Suprapubic skin (tissue), 4 donors: ENCODE data around the gene DPM3. TPM values are rescaled to one million over a fixed set of nuclear protein-coding genes. Genes with fewer than 3 reads are reported as not detected.

ENCODE experiments used
- DNase-seq, 2 donors: peaks; one replicate each; pipeline ENCODE4 v3.0.0-alpha.2; 2019; ENCODE audit warnings: low spot score in 2 of 2
- H3K27ac ChIP-seq: fragments of 200-600 bp; sonication (generic); one replicate; pipeline ENCODE4 v1.5.1; 2019
- H3K27me3 ChIP-seq: fragments of 200-600 bp; sonication (generic); one replicate; pipeline ENCODE4 v1.5.1; 2019
- H3K36me3 ChIP-seq: fragments of 200-600 bp; sonication (generic); one replicate; pipeline ENCODE4 v1.5.1; 2019
- H3K4me1 ChIP-seq: fragments of 200-600 bp; sonication (generic); one replicate; pipeline ENCODE4 v1.5.1; 2019
- H3K4me3 ChIP-seq: fragments of 200-600 bp; sonication (generic); one replicate; pipeline ENCODE4 v1.5.1; 2019; ENCODE audit warnings: mild to moderate bottlenecking
- H3K9me3 ChIP-seq: fragments of 200-600 bp; sonication (generic); one replicate; pipeline ENCODE4 v1.5.1; 2019
- CTCF ChIP-seq, 2 donors: fragments of 200-600 bp in 1 of 2; fragments of 450-650 bp in 1 of 2; sonication (generic) in 1 of 2; IDR thresholded peaks; one replicate each; pipeline ENCODE4 v1.5.1; 2016 to 2019; ENCODE audit warnings: antibody characterized with exemption in 2 of 2, mild to moderate bottlenecking in 1 of 2, moderate library complexity in 1 of 2
- EP300 ChIP-seq: sonication (generic); formaldehyde crosslinking; IDR thresholded peaks from one replicate; pipeline ENCODE4 v1.6.1; 2017; ENCODE audit warnings: antibody characterized with exemption
- POLR2A ChIP-seq, 2 donors: fragments of 450-650 bp; IDR thresholded peaks; one replicate each; pipeline ENCODE4 v1.6.1; 2017; ENCODE audit warnings: antibody characterized with exemption in 2 of 2, mild to moderate bottlenecking in 2 of 2, moderate library complexity in 2 of 2
- POLR2AphosphoS5 ChIP-seq, 3 donors: sonication (generic); formaldehyde crosslinking; IDR thresholded peaks; one replicate each; pipeline ENCODE4 v1.6.1; 2017; ENCODE audit warnings: antibody characterized with exemption in 3 of 3
- WGBS: methylation state at CpG from one replicate; pipeline ENCODE4 v1.1.5; 2018; 5-methylcytosine and 5-hydroxymethylcytosine counted together
- total RNA-seq, 4 donors: library from RNA; depleted of rRNA; stranded (reverse); fragments of >200 nt; gene quantifications; one replicate each; pipeline ENCODE4 v1.1.0, GENCODE V29; 2016

The DPM3 gene
- total RNA-seq, 4 donors from 2014 or later: 23.7 to 43.7 (median 30.2) TPM

GRCh38 chr1:155186067-155186793 is 45.9 kb upstream of the DPM3 start:
- H3K27me3 ChIP-seq: no peaks in the 10 kb centered on the region
- no peak overlapping the region for H3K4me3 ChIP-seq
- H3K36me3 ChIP-seq: no peaks in the 10 kb centered on the region
- H3K27ac ChIP-seq: no peak overlapping the region
- peak in 1 of 2 donors; percentile 49 for DNase-seq
- no peaks in the 10 kb centered on the region for H3K9me3 ChIP-seq
- TF ChIP-seq POLR2AphosphoS5 (IDR thresholded peaks at IDR 0.05): no peak
- no peak for TF ChIP-seq EP300
- no peak for TF ChIP-seq POLR2A (IDR thresholded peaks at IDR 0.05)
- no peak for TF ChIP-seq CTCF (IDR thresholded peaks at IDR 0.05)
- 59% methylated on average over 5 of the region's 8 CpGs for WGBS
- peaks cover 17% of the 10 kb centered on the region for H3K4me1 ChIP-seq

- DNase-seq: no peak
- H3K36me3 ChIP-seq: no peaks in the 10 kb centered on the region
- 69% methylated on average over 5 of the region's 6 CpGs for WGBS
- H3K9me3 ChIP-seq: no peaks in the 10 kb centered on the region
- H3K4me3 ChIP-seq: no peak overlapping the region
- peaks cover 17% of the 10 kb centered on the region for H3K4me1 ChIP-seq
- TF ChIP-seq POLR2A (IDR thresholded peaks at IDR 0.05): no peak
- no peak overlapping the region for H3K27ac ChIP-seq
- no peaks in the 10 kb centered on the region for H3K27me3 ChIP-seq
These were observed 45.4 kb upstream of the DPM3 start for GRCh38 chr1:155185783-155186066.

- Histone ChIP-seq H3K27me3 (no peaks in the 10 kb centered on the region), H3K4me3 (no peak overlapping the region)
These were observed 44.8 kb upstream of the DPM3 start for GRCh38 chr1:155184835-155185782.

GRCh38 chr1:155184351-155184811 is 44.0 kb upstream of the DPM3 start:
- 98% methylated on average over 4 of the region's 4 CpGs for WGBS
- Histone ChIP-seq H3K9me3 (no peaks in the 10 kb centered on the region), H3K36me3 (no peaks in the 10 kb centered on the region), H3K4me3 (no peak overlapping the region), H3K27me3 (no peaks in the 10 kb centered on the region), H3K4me1 (peaks cover 17% of the 10 kb centered on the region), H3K27ac (no peak overlapping the region)
- no peak for TF ChIP-seq CTCF (IDR thresholded peaks at IDR 0.05)
- no peak for TF ChIP-seq EP300
- TF ChIP-seq POLR2AphosphoS5 (IDR thresholded peaks at IDR 0.05): no peak
- TF ChIP-seq POLR2A (IDR thresholded peaks at IDR 0.05): no peak
- DNase-seq: no peak

More at GRCh38 chr1:155184835-155185782, 44.8 kb upstream of the DPM3 start:
- H3K9me3 ChIP-seq: no peaks in the 10 kb centered on the region
- TF ChIP-seq CTCF (IDR thresholded peaks at IDR 0.05) (no peak), EP300 (no peak), POLR2AphosphoS5 (IDR thresholded peaks at IDR 0.05) (no peak), POLR2A (IDR thresholded peaks at IDR 0.05) (no peak)
- peaks cover 17% of the 10 kb centered on the region for H3K4me1 ChIP-seq
- peak in 1 of 2 donors; percentile 66 for DNase-seq
- WGBS: 49% methylated on average over 11 of the region's 21 CpGs
- H3K27ac ChIP-seq: peak overlapping the region; percentile 9
- H3K36me3 ChIP-seq: no peaks in the 10 kb centered on the region

GRCh38 chr1:155183775-155184221 is 43.5 kb upstream of the DPM3 start:
- no peak for DNase-seq
- H3K36me3 ChIP-seq: no peaks in the 10 kb centered on the region
- H3K4me3 ChIP-seq: no peak overlapping the region
- H3K4me1 ChIP-seq: peaks cover 17% of the 10 kb centered on the region
- H3K27me3 ChIP-seq: no peaks in the 10 kb centered on the region
- H3K27ac ChIP-seq: no peak overlapping the region
- no peak for TF ChIP-seq POLR2A (IDR thresholded peaks at IDR 0.05)
- no peak for TF ChIP-seq POLR2AphosphoS5 (IDR thresholded peaks at IDR 0.05)
- TF ChIP-seq CTCF (IDR thresholded peaks at IDR 0.05): no peak
- no peak for TF ChIP-seq EP300
- H3K9me3 ChIP-seq: no peaks in the 10 kb centered on the region
- 86% methylated on average over 10 of the region's 20 CpGs for WGBS
